SJSA1 (cell line): Measurements from ENCODE around the gene FAM13B. TPM values are rescaled to one million over a fixed set of nuclear protein-coding genes. Genes with fewer than 3 reads are reported as not detected.
"Not testable (repeated sequence)": the region's sequence is repeated elsewhere in the genome, so short reads cannot be mapped to it uniquely, and the experiment has no call there.

Experiments
- DNase-seq, 2 experiments: peaks; one replicate each; pipeline ENCODE4 v3.0.0-alpha.2; 2015 to 2020; ENCODE audit warnings: low spot score in 2 of 2, low read depth in 1 of 2
- H3K27ac ChIP-seq: fragments of 250-450 bp; sonication (Bioruptor Pico); 2 replicates; pipeline ENCODE4 v1.5.1; 2020; ENCODE audit warnings: mild to moderate bottlenecking, moderate library complexity
- H3K27me3 ChIP-seq: fragments of 250-450 bp; sonication (Bioruptor Pico); replicated peaks from 2 replicates; pipeline ENCODE4 v1.5.1; 2020; ENCODE audit warnings: mild to moderate bottlenecking, moderate library complexity
- H3K36me3 ChIP-seq: fragments of 250-450 bp; sonication (Bioruptor Pico); 2 replicates; pipeline ENCODE4 v1.5.1; 2020; ENCODE audit warnings: mild to moderate bottlenecking
- H3K4me1 ChIP-seq: fragments of 250-450 bp; sonication (Bioruptor Pico); replicated peaks from 2 replicates; pipeline ENCODE4 v1.6.1; 2021; ENCODE audit warnings: mild to moderate bottlenecking
- H3K4me3 ChIP-seq: fragments of 250-450 bp; sonication (Bioruptor Pico); 2 replicates; pipeline ENCODE4 v1.5.1; 2020; ENCODE audit warnings: mild to moderate bottlenecking
- H3K9me3 ChIP-seq: fragments of 250-450 bp; sonication (Bioruptor Pico); replicated peaks from 2 replicates; pipeline ENCODE4 v1.5.1; 2020; ENCODE audit warnings: mild to moderate bottlenecking
- total RNA-seq: library from RNA; depleted of rRNA; stranded (reverse); fragments of >200 nt; shearing (Covaris generic); gene quantifications from 2 replicates; pipeline ENCODE4 v1.2.3, GENCODE V29; 2014

The FAM13B gene
- total RNA-seq, 1 experiment from 2014 or later = 32.7 TPM

- H3K36me3 ChIP-seq = peaks cover 46% of the 10 kb centered on the region
- H3K4me3 ChIP-seq = no peak overlapping the region
- H3K4me1 ChIP-seq = no peaks in the 10 kb centered on the region
- no peaks in the 10 kb centered on the region for H3K27me3 ChIP-seq
- DNase-seq = no peak
- no peak overlapping the region for H3K27ac ChIP-seq
- H3K9me3 ChIP-seq = no peaks in the 10 kb centered on the region
Observed at GRCh38 chr5:137989419-137989818, 43.5 kb downstream of the FAM13B start.

- no peak for DNase-seq
Observed at GRCh38 chr5:137975208-137975607, 57.7 kb downstream of the FAM13B start.

GRCh38 chr5:137970384-137970783, 62.5 kb downstream of the FAM13B start:
- not testable (repeated sequence) for DNase-seq, H3K9me3 ChIP-seq, H3K27me3 ChIP-seq, H3K27ac ChIP-seq, H3K4me1 ChIP-seq, H3K4me3 ChIP-seq
- peaks cover 25% of the 10 kb centered on the region for H3K36me3 ChIP-seq

More at GRCh38 chr5:137975208-137975607, 57.7 kb downstream of the FAM13B start:
- Histone ChIP-seq H3K4me1 (no peaks in the 10 kb centered on the region), H3K4me3 (no peak overlapping the region), H3K9me3 (peaks cover 3% of the 10 kb centered on the region; the same call in 1 of the 2 replicates), H3K27ac (no peak overlapping the region), H3K27me3 (no peaks in the 10 kb centered on the region), H3K36me3 (peaks cover 41% of the 10 kb centered on the region)

- Histone ChIP-seq H3K27ac (no peak overlapping the region), H3K36me3 (peaks cover 76% of the 10 kb centered on the region), H3K4me3 (no peak overlapping the region), H3K27me3 (no peaks in the 10 kb centered on the region), H3K9me3 (no peaks in the 10 kb centered on the region), H3K4me1 (no peaks in the 10 kb centered on the region)
- no peak for DNase-seq
Observed at GRCh38 chr5:137960819-137961218, 72.1 kb downstream of the FAM13B start.

GRCh38 chr5:137960141-137960540, 72.7 kb downstream of the FAM13B start:
- DNase-seq = no peak
- no peaks in the 10 kb centered on the region for H3K27me3 ChIP-seq
- H3K4me1 ChIP-seq = no peaks in the 10 kb centered on the region
- no peak overlapping the region for H3K4me3 ChIP-seq
- peaks cover 76% of the 10 kb centered on the region for H3K36me3 ChIP-seq
- H3K9me3 ChIP-seq = no peaks in the 10 kb centered on the region
- H3K27ac ChIP-seq = no peak overlapping the region

GRCh38 chr5:137959488-137959887, 73.4 kb downstream of the FAM13B start:
- Histone ChIP-seq H3K27me3 (no peaks in the 10 kb centered on the region), H3K4me1 (peaks cover 3% of the 10 kb centered on the region; the same call in 1 of the 2 replicates), H3K9me3 (no peaks in the 10 kb centered on the region), H3K36me3 (peaks cover 75% of the 10 kb centered on the region), H3K4me3 (no peak overlapping the region), H3K27ac (no peak overlapping the region)
- no peak for DNase-seq

- Histone ChIP-seq H3K4me3 (no peak overlapping the region), H3K9me3 (no peaks in the 10 kb centered on the region), H3K4me1 (peaks cover 9% of the 10 kb centered on the region), H3K27ac (no peak overlapping the region), H3K36me3 (peaks cover 74% of the 10 kb centered on the region), H3K27me3 (no peaks in the 10 kb centered on the region)
- DNase-seq = no peak
Observed at GRCh38 chr5:137957948-137958347, 74.9 kb downstream of the FAM13B start.

- peak; percentile 63 to 72 for DNase-seq
- Histone ChIP-seq H3K36me3 (peaks cover 65% of the 10 kb centered on the region), H3K9me3 (no peaks in the 10 kb centered on the region), H3K4me1 (peaks cover 9% of the 10 kb centered on the region), H3K27ac (peak overlapping the region; percentile 3; the same call in 1 of the 2 replicates), H3K4me3 (no peak overlapping the region), H3K27me3 (no peaks in the 10 kb centered on the region)
Observed at GRCh38 chr5:137954131-137954879, 78.6 kb downstream of the FAM13B start.

- H3K4me1 ChIP-seq = no peaks in the 10 kb centered on the region
- no peak overlapping the region for H3K27ac ChIP-seq
- H3K9me3 ChIP-seq = no peaks in the 10 kb centered on the region
- no peak for DNase-seq
- H3K27me3 ChIP-seq = no peaks in the 10 kb centered on the region
- H3K4me3 ChIP-seq = no peak overlapping the region
- H3K36me3 ChIP-seq = peaks cover 96% of the 10 kb centered on the region
Observed at GRCh38 chr5:137945825-137946224, 87.1 kb downstream of the FAM13B start.

- peaks cover 97% of the 10 kb centered on the region for H3K36me3 ChIP-seq
- not testable (repeated sequence) for H3K4me1 ChIP-seq, H3K27ac ChIP-seq, DNase-seq, H3K27me3 ChIP-seq, H3K9me3 ChIP-seq, H3K4me3 ChIP-seq
Observed at GRCh38 chr5:137944280-137944679, 88.6 kb downstream of the FAM13B start.

GRCh38 chr5:137939331-137939730, 93.5 kb downstream of the FAM13B start:
- Histone ChIP-seq H3K9me3 (no peaks in the 10 kb centered on the region), H3K4me1 (no peaks in the 10 kb centered on the region), H3K27me3 (no peaks in the 10 kb centered on the region), H3K36me3 (peaks cover 74% of the 10 kb centered on the region), H3K4me3 (no peak overlapping the region), H3K27ac (no peak overlapping the region)
- DNase-seq = no peak

- Histone ChIP-seq H3K4me1 (peaks cover 5% of the 10 kb centered on the region), H3K9me3 (no peaks in the 10 kb centered on the region), H3K27ac (no peak overlapping the region), H3K27me3 (no peaks in the 10 kb centered on the region), H3K36me3 (peaks cover 68% of the 10 kb centered on the region), H3K4me3 (no peak overlapping the region)
- no peak for DNase-seq
Observed at GRCh38 chr5:137938751-137939143, 94.1 kb downstream of the FAM13B start.

- Histone ChIP-seq H3K4me1 (peaks cover 11% of the 10 kb centered on the region), H3K27me3 (no peaks in the 10 kb centered on the region), H3K27ac (no peak overlapping the region), H3K4me3 (no peak overlapping the region), H3K9me3 (no peaks in the 10 kb centered on the region), H3K36me3 (peaks cover 64% of the 10 kb centered on the region)
- no peak for DNase-seq
Observed at GRCh38 chr5:137937994-137938750, 94.7 kb downstream of the FAM13B start.

GRCh38 chr5:137935694-137936093, 97.2 kb downstream of the FAM13B start:
- H3K4me3 ChIP-seq = no peak overlapping the region
- H3K36me3 ChIP-seq = peaks cover 39% of the 10 kb centered on the region
- no peak for DNase-seq
- H3K27ac ChIP-seq = no peak overlapping the region
- H3K9me3 ChIP-seq = no peaks in the 10 kb centered on the region
- peaks cover 17% of the 10 kb centered on the region for H3K4me1 ChIP-seq
- no peaks in the 10 kb centered on the region for H3K27me3 ChIP-seq
